ENCODE measurements around the gene LACTB. TPM values are rescaled to one million over a fixed set of nuclear protein-coding genes. Genes with fewer than 3 reads are reported as not detected.

Gene LACTB
- total RNA-seq, 2 donors from 2014 or later = 14.6 to 29.6 TPM

- DNase-seq = no peak
- Histone ChIP-seq H3K36me3 (no peaks in the 10 kb centered on the region), H3K4me3 (no peak overlapping the region), H3K27ac (no peak overlapping the region), H3K4me1 (no peaks in the 10 kb centered on the region), H3K9ac (ENCODE audit: low read depth in 2 of 2, low read length in 2 of 2) (no peak overlapping the region), H3K9me3 (no peaks in the 10 kb centered on the region), H3K27me3 (no peaks in the 10 kb centered on the region)
- TF ChIP-seq CTCF (IDR thresholded peaks at IDR 0.05) = no peak
- intact Hi-C loops (cut with DNase I) = no loop called here
Measured at GRCh38 chr15:63180746-63181145, 59.1 kb downstream of the LACTB start.

- H3K9ac ChIP-seq (ENCODE audit: low read depth in 2 of 2, low read length in 2 of 2) = no peak overlapping the region
- H3K4me1 ChIP-seq = no peaks in the 10 kb centered on the region
- no peaks in the 10 kb centered on the region for H3K27me3 ChIP-seq
- no peak overlapping the region for H3K27ac ChIP-seq
- DNase-seq = no peak
- no peak overlapping the region for H3K4me3 ChIP-seq
- TF ChIP-seq CTCF (IDR thresholded peaks at IDR 0.05) = no peak
- H3K9me3 ChIP-seq = no peaks in the 10 kb centered on the region
- intact Hi-C loops (cut with DNase I) = no loop called here
- no peaks in the 10 kb centered on the region for H3K36me3 ChIP-seq
Measured at GRCh38 chr15:63181648-63182047, 60.0 kb downstream of the LACTB start.

GRCh38 chr15:63185206-63185605 is 63.5 kb downstream of the LACTB start:
- intact Hi-C loops (cut with DNase I) = no loop called here
- Histone ChIP-seq H3K4me1 (no peaks in the 10 kb centered on the region), H3K27me3 (no peaks in the 10 kb centered on the region), H3K9ac (ENCODE audit: low read depth in 2 of 2, low read length in 2 of 2) (no peak overlapping the region), H3K36me3 (no peaks in the 10 kb centered on the region), H3K27ac (no peak overlapping the region), H3K9me3 (no peaks in the 10 kb centered on the region), H3K4me3 (no peak overlapping the region)
- no peak for TF ChIP-seq CTCF (IDR thresholded peaks at IDR 0.05)
- DNase-seq = no peak

- intact Hi-C loops (cut with DNase I) = no loop called here
- no peak overlapping the region for H3K4me3 ChIP-seq
- TF ChIP-seq CTCF (IDR thresholded peaks at IDR 0.05) = no peak
- no peaks in the 10 kb centered on the region for H3K27me3 ChIP-seq
- no peaks in the 10 kb centered on the region for H3K4me1 ChIP-seq
- no peak for DNase-seq
- no peak overlapping the region for H3K9ac ChIP-seq (ENCODE audit: low read depth in 2 of 2, low read length in 2 of 2)
- no peaks in the 10 kb centered on the region for H3K9me3 ChIP-seq
- H3K36me3 ChIP-seq = no peaks in the 10 kb centered on the region
- no peak overlapping the region for H3K27ac ChIP-seq
Measured at GRCh38 chr15:63186065-63186464, 64.4 kb downstream of the LACTB start.

GRCh38 chr15:63187589-63188226 is 66.0 kb downstream of the LACTB start:
- Histone ChIP-seq H3K36me3 (no peaks in the 10 kb centered on the region), H3K4me1 (no peaks in the 10 kb centered on the region), H3K9me3 (no peaks in the 10 kb centered on the region), H3K27ac (no peak overlapping the region), H3K27me3 (no peaks in the 10 kb centered on the region), H3K4me3 (no peak overlapping the region), H3K9ac (ENCODE audit: low read depth in 2 of 2, low read length in 2 of 2) (no peak overlapping the region)
- TF ChIP-seq CTCF (IDR thresholded peaks at IDR 0.05) = no peak
- DNase-seq = no peak
- intact Hi-C loops (cut with DNase I) = no loop called here
